Muscle of leg (tissue), 11 donors: ENCODE data around the gene C1orf159. TPM values are rescaled to one million over a fixed set of nuclear protein-coding genes. Genes with fewer than 3 reads are reported as not detected.
"Not testable (repeated sequence)": the region's sequence is repeated elsewhere in the genome, so short reads cannot be mapped to it uniquely, and the experiment has no call there.

Experiments used
- DNase-seq: peaks from one replicate; pipeline ENCODE4 v3.0.0; 2013
- H3K27ac ChIP-seq: one replicate; pipeline ENCODE4 v1.5.1; 2013; ENCODE audit warnings: mild to moderate bottlenecking, low read length, control low read depth
- H3K27me3 ChIP-seq: one replicate; pipeline ENCODE4 v1.6.1; 2013; ENCODE audit warnings: low read length; ENCODE audit not compliant: control insufficient read depth, insufficient read depth
- H3K36me3 ChIP-seq: one replicate; pipeline ENCODE4 v1.6.1; 2013; ENCODE audit warnings: low read length; ENCODE audit not compliant: control insufficient read depth, insufficient read depth
- H3K4me1 ChIP-seq: one replicate; pipeline ENCODE4 v1.6.1; 2013; ENCODE audit warnings: low read length; ENCODE audit not compliant: control insufficient read depth, insufficient read depth
- H3K4me3 ChIP-seq: one replicate; pipeline ENCODE4 v1.5.1; 2013; ENCODE audit warnings: low read length, control low read depth
- H3K9me3 ChIP-seq: replicated peaks from 2 replicates; pipeline ENCODE4 v1.6.1; 2013; ENCODE audit warnings: low read depth, low read length; ENCODE audit not compliant: control insufficient read depth
- WGBS: methylation state at CpG from one replicate; pipeline ENCODE4 v1.1.5; 2013; ENCODE audit warnings: missing lambda C conversion rate; ENCODE audit not compliant: insufficient coverage; 5-methylcytosine and 5-hydroxymethylcytosine counted together
- polyA plus RNA-seq, 8 donors: library from polyadenylated mRNA; unstranded; fragments of 120-200 nt; gene quantifications; one replicate each; pipeline versions ENCODE4 v1.2.1 to v1.2.3, GENCODE V29; 2013; ENCODE audit warnings: inconsistent platforms in 1 of 8, low replicate concordance in 1 of 8; ENCODE audit not compliant: insufficient read length in 8 of 8, insufficient read depth in 1 of 8
- total RNA-seq: library from RNA; stranded (reverse); fragments of 120-200 nt; gene quantifications from one replicate; pipeline ENCODE4 v1.2.4, GENCODE V29; 2013

The C1orf159 gene
- total and polyA plus RNA-seq, 9 donors, result 4.5 to 8.4 (median 6.1) TPM

GRCh38 chr1:1106510-1107221 is 9.2 kb downstream of the C1orf159 start:
- Histone ChIP-seq H3K4me1 (no peaks in the 10 kb centered on the region), H3K27me3 (no peaks in the 10 kb centered on the region), H3K9me3 (no peaks in the 10 kb centered on the region), H3K4me3 (no peak overlapping the region), H3K36me3 (no peaks in the 10 kb centered on the region), H3K27ac (no peak overlapping the region)
- DNase-seq, result no peak
- WGBS, result 94% methylated on average over 24 of the region's 31 CpGs

DNA sequence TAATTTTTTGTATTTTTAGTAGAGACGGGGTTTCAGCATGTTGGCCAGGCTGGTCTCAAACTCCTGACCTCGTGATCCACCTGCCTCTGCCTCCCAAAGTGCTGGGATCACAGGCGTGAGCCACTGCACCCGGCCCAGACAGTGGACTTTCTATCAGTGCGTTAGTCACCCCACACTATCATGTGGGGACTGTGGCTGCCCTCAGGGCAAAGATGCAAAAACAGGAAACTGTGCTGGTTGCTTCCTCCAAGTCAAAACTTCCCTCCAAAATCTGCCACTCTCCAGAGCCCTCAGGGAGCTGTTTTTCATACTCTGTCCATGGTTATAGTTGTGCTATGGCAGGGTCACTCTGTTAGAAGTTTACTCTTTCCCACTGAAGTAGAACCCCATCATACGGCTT is 11.7 kb downstream of the C1orf159 start:
- H3K27ac ChIP-seq, result not testable (repeated sequence)
- 93% methylated on average over 4 of the region's 6 CpGs for WGBS

GRCh38 chr1:1101503-1101902 is 14.4 kb downstream of the C1orf159 start:
- Histone ChIP-seq H3K9me3 (peaks cover 6% of the 10 kb centered on the region), H3K36me3 (no peaks in the 10 kb centered on the region), H3K27ac (no peak overlapping the region), H3K4me1 (no peaks in the 10 kb centered on the region), H3K4me3 (no peak overlapping the region), H3K27me3 (no peaks in the 10 kb centered on the region)
- DNase-seq, result no peak
- 92% methylated on average over 5 of the region's 7 CpGs for WGBS

More for the DNA sequence above, 11.7 kb downstream of the C1orf159 start:
- H3K4me3 ChIP-seq, H3K36me3 ChIP-seq, DNase-seq, H3K4me1 ChIP-seq, H3K27me3 ChIP-seq, H3K9me3 ChIP-seq: not testable (repeated sequence)

- Histone ChIP-seq H3K36me3 (no peaks in the 10 kb centered on the region), H3K9me3 (peaks cover 6% of the 10 kb centered on the region), H3K27ac (no peak overlapping the region), H3K4me1 (no peaks in the 10 kb centered on the region), H3K27me3 (no peaks in the 10 kb centered on the region), H3K4me3 (no peak overlapping the region)
- WGBS, result 83% methylated on average over 2 of the region's 11 CpGs
- no peak for DNase-seq
These were observed 15.6 kb downstream of the C1orf159 start for GRCh38 chr1:1100296-1100695.

DNA sequence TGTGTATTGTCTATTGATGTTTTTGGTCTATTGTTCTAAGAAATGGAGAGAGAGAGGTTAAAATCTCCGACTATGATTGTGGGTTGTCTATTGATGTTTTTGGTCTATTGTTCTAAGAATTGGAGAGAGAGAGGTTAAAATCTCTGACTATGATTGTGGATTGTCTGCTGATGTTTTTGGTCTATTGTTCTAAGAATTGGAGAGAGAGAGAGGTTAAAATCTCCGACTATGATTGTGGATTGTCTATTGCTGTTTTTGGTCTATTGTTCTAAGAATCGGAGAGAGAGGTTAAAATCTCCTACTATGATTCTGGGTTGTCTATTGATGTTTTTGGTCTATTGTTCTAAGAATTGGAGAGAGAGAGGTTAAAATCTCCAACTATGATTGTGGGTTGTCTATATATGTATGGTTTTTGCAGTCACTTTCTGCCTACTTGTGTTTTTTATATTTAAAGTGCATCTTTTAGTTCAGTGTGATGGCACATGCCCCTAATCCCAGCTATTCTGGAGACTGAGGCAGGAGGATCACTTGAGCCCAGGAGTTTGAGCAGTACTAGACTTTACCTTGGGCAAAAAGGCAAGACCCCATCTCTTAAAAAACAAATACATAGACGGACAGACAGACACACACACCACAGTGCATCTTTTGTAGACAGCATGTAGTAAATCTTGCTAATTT is 16.2 kb downstream of the C1orf159 start:
- Histone ChIP-seq H3K4me3 (no peak overlapping the region), H3K36me3 (no peaks in the 10 kb centered on the region), H3K4me1 (no peaks in the 10 kb centered on the region), H3K27me3 (no peaks in the 10 kb centered on the region), H3K27ac (no peak overlapping the region), H3K9me3 (peaks cover 6% of the 10 kb centered on the region)
- no peak for DNase-seq
- WGBS, result 80% methylated on average over 1 of the region's 4 CpGs

- H3K27me3 ChIP-seq, result no peaks in the 10 kb centered on the region
- H3K4me1 ChIP-seq, result no peaks in the 10 kb centered on the region
- H3K36me3 ChIP-seq, result no peaks in the 10 kb centered on the region
- DNase-seq, result no peak
- H3K27ac ChIP-seq, result no peak overlapping the region
- H3K9me3 ChIP-seq, result peaks cover 6% of the 10 kb centered on the region
- no peak overlapping the region for H3K4me3 ChIP-seq
- 79% methylated on average over 10 of the region's 18 CpGs for WGBS
These were observed 17.0 kb downstream of the C1orf159 start for GRCh38 chr1:1098681-1099421.

DNA sequence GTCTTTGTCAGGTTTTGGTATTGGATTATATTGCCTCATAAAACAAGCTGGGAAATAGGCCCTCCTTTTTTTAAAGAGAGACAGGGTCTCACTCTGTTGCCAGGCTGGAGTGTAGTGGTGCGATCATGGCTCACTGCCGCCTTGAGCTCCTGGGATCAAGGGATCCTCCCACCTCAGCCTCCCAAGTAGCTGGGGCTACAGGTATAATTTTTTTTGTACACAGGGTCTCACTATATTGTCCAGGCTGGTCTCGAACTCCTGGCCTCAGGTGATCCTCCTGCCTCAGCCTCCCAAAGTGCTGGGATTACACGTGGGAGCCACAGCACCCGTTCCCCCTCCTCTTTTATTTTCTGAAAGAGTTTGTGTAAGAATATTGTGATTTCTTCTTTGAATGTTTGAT is 19.8 kb downstream of the C1orf159 start:
- H3K4me3 ChIP-seq, H3K4me1 ChIP-seq, H3K9me3 ChIP-seq, H3K36me3 ChIP-seq, DNase-seq, H3K27me3 ChIP-seq, H3K27ac ChIP-seq: not testable (repeated sequence)
- 100% methylated on average over 2 of the region's 5 CpGs for WGBS

GRCh38 chr1:1094981-1095380 is 20.9 kb downstream of the C1orf159 start:
- no peaks in the 10 kb centered on the region for H3K4me1 ChIP-seq
- WGBS, result 29% methylated on average over 1 of the region's 7 CpGs
- no peaks in the 10 kb centered on the region for H3K27me3 ChIP-seq
- peaks cover 3% of the 10 kb centered on the region for H3K9me3 ChIP-seq
- no peaks in the 10 kb centered on the region for H3K36me3 ChIP-seq
- H3K27ac ChIP-seq, result no peak overlapping the region
- no peak for DNase-seq
- H3K4me3 ChIP-seq, result no peak overlapping the region

- H3K9me3 ChIP-seq, result no peaks in the 10 kb centered on the region
- H3K27ac ChIP-seq, result no peak overlapping the region
- DNase-seq, result no peak
- no peaks in the 10 kb centered on the region for H3K4me1 ChIP-seq
- H3K36me3 ChIP-seq, result no peaks in the 10 kb centered on the region
- H3K4me3 ChIP-seq, result no peak overlapping the region
- WGBS, result 83% methylated on average over 10 of the region's 10 CpGs
- no peaks in the 10 kb centered on the region for H3K27me3 ChIP-seq
These were observed 22.3 kb downstream of the C1orf159 start for GRCh38 chr1:1093610-1093943.

DNA sequence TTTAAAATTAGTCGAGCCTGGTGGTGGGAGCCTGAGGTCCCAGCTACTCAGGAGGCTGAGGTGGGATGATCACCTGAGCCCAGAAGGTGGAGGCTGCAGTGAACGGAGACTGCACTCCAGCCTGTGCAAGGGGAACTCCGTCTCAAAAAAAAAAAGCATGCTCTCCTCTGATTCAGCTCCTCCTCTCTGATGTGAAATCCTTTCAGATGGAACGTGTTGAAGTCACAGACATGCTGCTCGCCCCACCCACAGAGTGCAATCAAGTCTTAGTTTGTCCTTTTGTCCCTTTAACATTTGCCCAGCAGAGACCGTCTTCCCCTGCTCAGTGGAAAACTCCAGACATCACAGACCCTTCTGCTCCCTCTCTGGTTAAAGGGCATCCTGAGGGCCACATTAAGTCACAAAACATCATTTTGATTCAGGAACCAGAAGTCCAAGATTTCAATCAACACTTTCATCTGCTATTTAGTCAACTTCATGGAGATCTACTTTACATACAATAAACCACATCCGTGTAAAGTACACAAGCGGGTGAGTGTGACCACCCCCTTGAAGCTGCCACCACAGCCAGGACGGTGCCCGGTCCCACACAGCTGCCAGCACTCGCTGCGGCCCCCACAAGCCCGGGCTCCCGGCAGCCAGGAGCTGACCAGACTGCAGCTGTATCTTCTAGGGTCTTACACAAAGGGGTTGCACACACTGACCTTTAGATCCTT is 22.8 kb downstream of the C1orf159 start:
- Histone ChIP-seq H3K4me1 (no peaks in the 10 kb centered on the region), H3K27ac (no peak overlapping the region), H3K27me3 (no peaks in the 10 kb centered on the region), H3K4me3 (no peak overlapping the region), H3K36me3 (no peaks in the 10 kb centered on the region), H3K9me3 (no peaks in the 10 kb centered on the region)
- WGBS, result 85% methylated on average over 12 of the region's 14 CpGs
- DNase-seq, result no peak
